Activated B cell treated with CpG ODN at 0.5 μM for 24 hours (primary cell): Measurements from ENCODE around the gene SSR1. TPM values are rescaled to one million over a fixed set of nuclear protein-coding genes. Genes with fewer than 3 reads are reported as not detected.
"Not testable (repeated sequence)": the region's sequence is repeated elsewhere in the genome, so short reads cannot be mapped to it uniquely, and the experiment has no call there.

Experiments
- ATAC-seq: fragments of 200-7000 bp; cut with Tn5 transposase; one replicate; pipeline ENCODE4 v1.10.0; 2021; ENCODE audit warnings: low read depth, mild to moderate bottlenecking, moderate library complexity
- CTCF ChIA-PET: fragments of 350-600 bp; sonication (Branson Sonifier 250); formaldehyde crosslinking; loops from one replicate; lab custom pipeline; 2021; ENCODE audit warnings: antibody characterized with exemption; lab: Charles Lee
- POLR2A ChIA-PET: fragments of 350-600 bp; sonication (Branson Sonifier 250); formaldehyde crosslinking; loops from one replicate; lab custom pipeline; 2021; ENCODE audit warnings: antibody characterized with exemption; lab: Charles Lee
- DNase-seq: peaks from one replicate; pipeline ENCODE4 v3.0.0; 2022
- H3K27ac Mint-ChIP-seq: one replicate; pipeline ENCODE4 v1.8.0; 2020; ENCODE audit warnings: mixed read lengths
- H3K27me3 Mint-ChIP-seq: one replicate; pipeline ENCODE4 v1.8.0; 2021; ENCODE audit warnings: mixed read lengths
- H3K36me3 Mint-ChIP-seq: one replicate; pipeline ENCODE4 v1.8.0; 2021; ENCODE audit warnings: low read depth, mixed read lengths
- H3K4me1 Mint-ChIP-seq: one replicate; pipeline ENCODE4 v1.8.0; 2021; ENCODE audit warnings: mixed read lengths
- H3K4me3 Mint-ChIP-seq: one replicate; pipeline ENCODE4 v1.8.0; 2020; ENCODE audit warnings: mild to moderate bottlenecking, mixed read lengths
- H3K9me3 Mint-ChIP-seq: one replicate; pipeline ENCODE4 v1.8.0; 2020; ENCODE audit warnings: mixed read lengths
- intact Hi-C: fragments of 100-400 bp; cut with micrococcal nuclease; formaldehyde crosslinking; loops from one replicate; pipeline ENCODE4 v1.15.1; 2024
- total RNA-seq: library from RNA; stranded (reverse); gene quantifications from 2 replicates; pipeline ENCODE4 v1.2.3, GENCODE V29; 2022
- TF ChIP-seq, protein P1 (sequence below): fragments of 200-600 bp; IDR thresholded peaks from one replicate; pipeline ENCODE4 v1.8.0; 2022; ENCODE audit warnings: antibody characterized with exemption, mild to moderate bottlenecking

Gene SSR1
- total RNA-seq, 1 donor from 2014 or later = 86.7 TPM

DNA sequence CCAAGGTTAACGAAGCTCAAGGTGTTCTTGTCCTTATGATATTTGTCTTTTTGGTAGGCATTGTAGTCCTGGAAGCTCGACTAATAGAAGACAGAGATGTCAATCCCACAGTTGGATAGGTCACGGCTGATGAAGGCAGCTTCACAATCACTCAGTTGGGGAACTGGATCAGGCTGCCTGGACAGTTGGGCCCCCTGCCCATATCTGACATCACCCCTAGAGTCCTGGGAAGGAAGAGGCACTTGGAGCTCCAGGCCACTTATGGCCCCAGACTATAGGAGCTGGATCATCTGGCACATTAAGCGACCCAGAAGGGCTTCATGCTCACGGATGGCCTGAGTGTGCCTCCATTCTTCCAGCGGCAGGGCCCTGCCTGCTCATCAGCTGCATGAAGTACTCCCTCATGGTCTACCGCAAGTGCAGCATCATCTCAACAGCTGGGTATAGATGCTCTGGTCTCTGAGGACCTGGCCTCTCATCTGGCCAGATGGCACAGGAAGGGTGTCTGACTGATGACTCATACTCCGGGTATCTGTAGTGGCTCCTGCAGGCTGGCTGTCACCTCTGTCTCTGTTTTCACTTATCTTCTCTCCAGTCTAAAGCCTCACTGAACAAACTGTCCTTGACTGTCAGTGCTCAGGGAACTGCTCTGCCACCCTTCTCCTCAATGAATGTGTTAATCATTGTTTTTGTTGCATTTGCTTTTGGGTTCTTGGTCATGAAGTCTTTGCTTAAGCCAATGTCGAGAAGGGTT, 29.2 kb upstream of the SSR1 start:
- no peak overlapping the region for H3K27ac Mint-ChIP-seq
- H3K4me1 Mint-ChIP-seq = no peaks in the 10 kb centered on the region
- no peak for DNase-seq
- H3K27me3 Mint-ChIP-seq = peaks cover 21% of the 10 kb centered on the region
- no peaks in the 10 kb centered on the region for H3K36me3 Mint-ChIP-seq
- no peak for ATAC-seq
- ChIA-PET CTCF (interaction anchor here (0.9 kb wide), 1 partner anchor 9 kb away, joined by 3 read pairs; no protein-coding TSS in a partner anchor), POLR2A (no interaction called here)
- TF ChIP-seq, protein P1, sequence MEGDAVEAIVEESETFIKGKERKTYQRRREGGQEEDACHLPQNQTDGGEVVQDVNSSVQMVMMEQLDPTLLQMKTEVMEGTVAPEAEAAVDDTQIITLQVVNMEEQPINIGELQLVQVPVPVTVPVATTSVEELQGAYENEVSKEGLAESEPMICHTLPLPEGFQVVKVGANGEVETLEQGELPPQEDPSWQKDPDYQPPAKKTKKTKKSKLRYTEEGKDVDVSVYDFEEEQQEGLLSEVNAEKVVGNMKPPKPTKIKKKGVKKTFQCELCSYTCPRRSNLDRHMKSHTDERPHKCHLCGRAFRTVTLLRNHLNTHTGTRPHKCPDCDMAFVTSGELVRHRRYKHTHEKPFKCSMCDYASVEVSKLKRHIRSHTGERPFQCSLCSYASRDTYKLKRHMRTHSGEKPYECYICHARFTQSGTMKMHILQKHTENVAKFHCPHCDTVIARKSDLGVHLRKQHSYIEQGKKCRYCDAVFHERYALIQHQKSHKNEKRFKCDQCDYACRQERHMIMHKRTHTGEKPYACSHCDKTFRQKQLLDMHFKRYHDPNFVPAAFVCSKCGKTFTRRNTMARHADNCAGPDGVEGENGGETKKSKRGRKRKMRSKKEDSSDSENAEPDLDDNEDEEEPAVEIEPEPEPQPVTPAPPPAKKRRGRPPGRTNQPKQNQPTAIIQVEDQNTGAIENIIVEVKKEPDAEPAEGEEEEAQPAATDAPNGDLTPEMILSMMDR = no peak
- intact Hi-C loops = no loop called here
- H3K9me3 Mint-ChIP-seq = no peaks in the 10 kb centered on the region
- no peak overlapping the region for H3K4me3 Mint-ChIP-seq

DNA sequence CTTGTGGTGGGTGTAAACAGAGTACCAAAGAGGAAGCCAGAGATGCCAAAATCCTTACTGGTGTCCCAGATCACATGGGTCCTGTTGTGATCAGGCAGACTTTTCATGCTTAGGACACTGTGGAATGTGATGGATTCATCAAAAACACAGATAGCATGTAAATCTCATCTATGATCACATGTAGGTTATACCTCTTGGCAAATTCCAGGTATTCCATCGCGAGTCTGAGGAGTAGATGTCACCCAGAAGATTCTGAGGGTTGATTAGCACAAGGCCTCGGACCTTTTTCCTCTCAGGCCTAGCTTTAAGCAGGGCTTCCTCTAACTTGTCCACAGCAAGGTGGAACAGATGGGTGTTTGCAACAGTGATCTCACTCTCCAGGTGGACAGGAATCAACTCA, 28.3 kb upstream of the SSR1 start:
- CTCF ChIA-PET = interaction anchor here (0.9 kb wide), 1 partner anchor 10 kb away, joined by 3 read pairs; no protein-coding TSS in a partner anchor
- POLR2A ChIA-PET = no interaction called here
- DNase-seq (no peak), ATAC-seq (no peak)
- intact Hi-C loops = no loop called here
- TF ChIP-seq, protein P1 = no peak
- no peaks in the 10 kb centered on the region for H3K9me3 Mint-ChIP-seq
- no peak overlapping the region for H3K4me3 Mint-ChIP-seq
- peaks cover 21% of the 10 kb centered on the region for H3K27me3 Mint-ChIP-seq
- no peaks in the 10 kb centered on the region for H3K4me1 Mint-ChIP-seq
- no peaks in the 10 kb centered on the region for H3K36me3 Mint-ChIP-seq
- no peak overlapping the region for H3K27ac Mint-ChIP-seq

DNA sequence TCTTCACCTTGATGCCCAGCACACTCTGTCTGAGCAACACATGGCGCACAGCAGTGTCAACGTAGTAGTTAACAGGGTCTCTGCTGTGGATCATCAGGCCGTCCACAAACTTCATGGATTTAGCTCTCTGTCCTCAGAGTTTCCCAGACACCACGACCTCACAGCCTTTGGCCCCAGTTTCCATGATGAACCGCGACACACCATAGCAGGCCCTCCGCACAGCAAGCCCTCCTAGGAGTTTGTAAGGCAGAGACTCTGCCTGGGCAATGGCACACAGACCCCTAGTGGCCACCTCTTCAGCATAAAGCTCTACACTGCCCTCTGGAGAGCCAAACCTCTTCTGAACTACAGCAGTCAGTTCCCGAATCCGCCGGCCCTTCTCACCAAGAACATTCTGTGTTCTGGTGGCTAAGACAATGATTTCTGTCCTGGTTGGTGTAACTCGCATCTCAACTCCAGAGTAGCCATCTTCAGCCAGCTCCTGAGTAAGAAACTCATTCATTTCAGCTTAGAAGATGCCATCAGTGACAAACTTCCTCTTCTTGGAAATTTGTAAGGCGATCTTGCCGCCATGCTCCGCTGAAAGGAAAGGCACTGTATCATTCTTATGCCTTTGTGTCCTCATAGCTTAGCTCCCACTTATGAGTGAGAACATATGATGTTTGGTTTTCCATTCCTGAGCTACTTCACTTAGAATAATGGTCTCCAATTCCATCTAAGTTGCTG, 26.2 kb upstream of the SSR1 start:
- not testable (repeated sequence) for H3K36me3 Mint-ChIP-seq, H3K4me1 Mint-ChIP-seq, H3K4me3 Mint-ChIP-seq, DNase-seq, H3K9me3 Mint-ChIP-seq, H3K27ac Mint-ChIP-seq
- intact Hi-C loops = loop anchor here (1.0 to 5.0 kb wide), 2 partner anchors 63 to 617 kb away; no protein-coding TSS in a partner anchor
- peaks cover 21% of the 10 kb centered on the region for H3K27me3 Mint-ChIP-seq
- ChIA-PET CTCF (interaction anchor here (0.6 to 1.5 kb wide), 3 partner anchors 61 to 662 kb away, joined by 3 to 9 read pairs (median 4); no protein-coding TSS in a partner anchor), POLR2A (interaction anchor here (0.5 to 0.7 kb wide), 3 partner anchors 28 to 597 kb away, joined by 3 to 6 read pairs (median 4); no protein-coding TSS in a partner anchor)
- ATAC-seq = peak; percentile 58

DNA sequence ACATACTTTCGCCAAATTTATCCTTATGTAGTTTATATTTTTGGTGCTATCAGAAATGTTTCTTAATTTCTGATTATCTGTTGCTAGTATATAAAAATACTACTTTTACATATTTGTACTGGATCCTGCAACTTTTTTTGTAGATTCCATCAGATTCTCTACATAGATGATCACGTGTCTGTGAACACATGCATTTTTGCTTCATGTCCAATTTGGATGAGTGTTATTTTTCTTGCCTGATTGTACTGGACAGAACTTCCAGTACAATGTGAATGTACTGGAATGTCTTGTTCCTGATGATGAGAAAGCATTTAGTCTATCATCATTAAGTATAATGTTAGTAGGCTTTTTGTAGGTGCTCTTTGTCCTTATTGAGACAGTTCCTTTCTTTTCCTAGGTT, 25.0 kb upstream of the SSR1 start:
- POLR2A ChIA-PET = no interaction called here
- Mint-ChIP-seq H3K36me3 (no peaks in the 10 kb centered on the region), H3K27me3 (peaks cover 14% of the 10 kb centered on the region), H3K4me1 (no peaks in the 10 kb centered on the region), H3K4me3 (no peak overlapping the region), H3K27ac (no peak overlapping the region), H3K9me3 (no peaks in the 10 kb centered on the region)
- CTCF ChIA-PET = interaction anchor here (1.2 kb wide), 1 partner anchor 62 kb away, joined by 3 read pairs; no protein-coding TSS in a partner anchor
- ATAC-seq = no peak
- no peak for DNase-seq
- intact Hi-C loops = loop anchor here (5.0 kb wide), 1 partner anchor 616 kb away; no protein-coding TSS in a partner anchor
- TF ChIP-seq, protein P1 = no peak

DNA sequence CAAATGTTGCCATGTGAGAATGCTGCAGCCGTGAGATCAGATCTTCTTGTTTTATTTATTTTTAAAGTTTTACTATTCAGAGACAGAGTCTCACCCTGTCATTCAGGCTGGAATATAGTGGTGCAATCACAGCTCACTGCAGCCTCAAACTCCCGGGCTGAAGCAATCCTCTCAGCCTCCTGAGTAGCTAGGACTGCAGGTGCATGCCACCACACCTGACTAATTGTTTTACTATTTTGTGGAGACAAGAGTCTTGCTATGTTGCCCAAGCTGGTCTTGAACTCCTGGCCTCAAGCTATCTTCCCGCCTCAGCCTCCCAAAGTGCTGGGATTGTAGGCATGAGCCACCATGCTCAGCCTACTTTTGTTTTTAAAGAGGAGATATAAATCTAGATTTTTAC, 22.5 kb upstream of the SSR1 start:
- Mint-ChIP-seq H3K36me3 (no peaks in the 10 kb centered on the region), H3K9me3 (no peaks in the 10 kb centered on the region), H3K4me1 (no peaks in the 10 kb centered on the region), H3K27me3 (peaks cover 10% of the 10 kb centered on the region), H3K4me3 (no peak overlapping the region), H3K27ac (no peak overlapping the region)
- DNase-seq (no peak), ATAC-seq (no peak)
- intact Hi-C loops = loop anchor here (5.0 kb wide), 1 partner anchor 613 kb away; no protein-coding TSS in a partner anchor
- POLR2A ChIA-PET = no interaction called here
- TF ChIP-seq, protein P1 = no peak
- CTCF ChIA-PET = no interaction called here
